Gastroesophageal sphincter (tissue), 4 donors: ENCODE results near the gene LASP1NB.

Experiments
- ATAC-seq: fragments of 150-250 bp; one replicate; pipeline ENCODE4 v1.9.1; 2016; ENCODE audit warnings: mild to moderate bottlenecking, moderate library complexity
- H3K27ac ChIP-seq, 4 donors: fragments of 200-600 bp; sonication (generic) in 3 of 4; 1 replicate in 3 of 4; 2 replicates in 1 of 4; pipeline ENCODE4 v1.5.1; 2016 to 2019
- H3K27me3 ChIP-seq: fragments of 200-600 bp; sonication (generic); one replicate; pipeline ENCODE4 v1.5.1; 2019
- H3K36me3 ChIP-seq, 2 donors: fragments of 200-600 bp; sonication (generic); one replicate each; pipeline ENCODE4 v1.5.1; 2019; ENCODE audit warnings: control low read depth in 1 of 2
- H3K4me1 ChIP-seq, 3 donors: fragments of 200-600 bp; sonication (generic); 1 replicate in 2 of 3; 2 replicates in 1 of 3; pipeline ENCODE4 v1.5.1; 2016 to 2019; ENCODE audit warnings: control low read depth in 2 of 3
- H3K4me3 ChIP-seq, 2 donors: fragments of 200-600 bp; sonication (generic); one replicate each; pipeline ENCODE4 v1.5.1; 2019; ENCODE audit warnings: mild to moderate bottlenecking in 1 of 2, moderate library complexity in 1 of 2
- H3K9me3 ChIP-seq, 3 donors: fragments of 200-600 bp; sonication (generic); one replicate each; pipeline ENCODE4 v1.5.1; 2017 to 2019; ENCODE audit warnings: control low read depth in 2 of 3
- CTCF ChIP-seq, 4 experiments: fragments of 200-600 bp in 2 of 4; fragments of 450-650 bp in 2 of 4; sonication (generic) in 1 of 4; IDR thresholded peaks; one replicate each; pipeline ENCODE4 v1.5.1; 2017 to 2019; ENCODE audit warnings: antibody characterized with exemption in 4 of 4, mild to moderate bottlenecking in 2 of 4, moderate library complexity in 2 of 4
- EP300 ChIP-seq: sonication (generic); formaldehyde crosslinking; IDR thresholded peaks from one replicate; pipeline ENCODE4 v1.6.1; 2017; ENCODE audit warnings: antibody characterized with exemption, mild to moderate bottlenecking
- POLR2A ChIP-seq, 2 donors: fragments of 450-650 bp; IDR thresholded peaks; one replicate each; pipeline ENCODE4 v1.6.1; 2017; ENCODE audit warnings: antibody characterized with exemption in 2 of 2, mild to moderate bottlenecking in 2 of 2, moderate library complexity in 1 of 2
- POLR2AphosphoS5 ChIP-seq: sonication (generic); formaldehyde crosslinking; IDR thresholded peaks from one replicate; pipeline ENCODE4 v1.6.1; 2017; ENCODE audit warnings: antibody characterized with exemption
- WGBS, 2 donors: methylation state at CpG; one replicate each; pipeline ENCODE4 v1.1.5; 2018; ENCODE audit warnings: low coverage in 1 of 2; 5-methylcytosine and 5-hydroxymethylcytosine counted together

Gene LASP1NB

GRCh38 chr17:38886643-38887010 lies 38.8 kb upstream of the LASP1NB start:
- Histone ChIP-seq H3K36me3 (peaks cover 0 to 50% of the 10 kb centered on the region in 2 donors), H3K4me3 (no peak overlapping the region), H3K4me1 (peaks cover 0 to 84% (median 51%) of the 10 kb centered on the region in 3 donors), H3K27ac (peak overlapping the region in 2 of 4 donors; percentile 51 to 72), H3K27me3 (no peaks in the 10 kb centered on the region), H3K9me3 (no peaks in the 10 kb centered on the region)
- TF ChIP-seq POLR2A (IDR thresholded peaks at IDR 0.05) (no peak), POLR2AphosphoS5 (no peak), CTCF (IDR thresholded peaks at IDR 0.05) (no peak), EP300 (no peak)
- 48 to 100% methylated on average over 3 to 7 of the region's 8 CpGs for WGBS, 2 donors
- ATAC-seq, result no peak

GRCh38 chr17:38888842-38889241 lies 36.6 kb upstream of the LASP1NB start:
- no peak overlapping the region for H3K4me3 ChIP-seq
- H3K9me3 ChIP-seq, result no peaks in the 10 kb centered on the region
- TF ChIP-seq EP300, result no peak
- no peak for TF ChIP-seq POLR2AphosphoS5
- no peak for TF ChIP-seq CTCF (IDR thresholded peaks at IDR 0.05)
- TF ChIP-seq POLR2A (IDR thresholded peaks at IDR 0.05), result no peak
- H3K27ac ChIP-seq, result no peak overlapping the region
- no peak for ATAC-seq
- 81 to 100% methylated on average over 2 to 5 of the region's 9 CpGs for WGBS, 2 donors
- H3K4me1 ChIP-seq, result peaks cover 0 to 84% (median 43%) of the 10 kb centered on the region in 3 donors
- H3K36me3 ChIP-seq, result peaks cover 0 to 57% of the 10 kb centered on the region in 2 donors
- no peaks in the 10 kb centered on the region for H3K27me3 ChIP-seq

- Histone ChIP-seq H3K4me3 (no peak overlapping the region), H3K9me3 (no peaks in the 10 kb centered on the region), H3K27ac (peak overlapping the region in 2 of 4 donors; percentile 3 to 19), H3K36me3 (peaks cover 0 to 64% of the 10 kb centered on the region in 2 donors), H3K27me3 (no peaks in the 10 kb centered on the region), H3K4me1 (peaks cover 0 to 84% (median 38%) of the 10 kb centered on the region in 3 donors)
- 56 to 81% methylated on average over 2 to 6 of the region's 12 CpGs for WGBS, 2 donors
- TF ChIP-seq EP300 (no peak), POLR2A (IDR thresholded peaks at IDR 0.05) (no peak), POLR2AphosphoS5 (no peak), CTCF (IDR thresholded peaks at IDR 0.05) (no peak)
- no peak for ATAC-seq
Observed at GRCh38 chr17:38889745-38890409, 35.5 kb upstream of the LASP1NB start.

GRCh38 chr17:38890410-38890746 lies 35.0 kb upstream of the LASP1NB start:
- TF ChIP-seq POLR2A (IDR thresholded peaks at IDR 0.05) (no peak), CTCF (IDR thresholded peaks at IDR 0.05) (no peak), EP300 (no peak), POLR2AphosphoS5 (no peak)
- no peak for ATAC-seq
- Histone ChIP-seq H3K9me3 (no peaks in the 10 kb centered on the region), H3K36me3 (peaks cover 0 to 64% of the 10 kb centered on the region in 2 donors), H3K4me1 (peaks cover 0 to 84% (median 33%) of the 10 kb centered on the region in 3 donors), H3K4me3 (no peak overlapping the region), H3K27ac (peak overlapping the region in 2 of 4 donors; percentile 3 to 19), H3K27me3 (no peaks in the 10 kb centered on the region)
- 83% methylated on average over 3 of the region's 8 CpGs; no CpG with 5 or more reads in 1 of the 2 donors for WGBS, 2 donors

DNA sequence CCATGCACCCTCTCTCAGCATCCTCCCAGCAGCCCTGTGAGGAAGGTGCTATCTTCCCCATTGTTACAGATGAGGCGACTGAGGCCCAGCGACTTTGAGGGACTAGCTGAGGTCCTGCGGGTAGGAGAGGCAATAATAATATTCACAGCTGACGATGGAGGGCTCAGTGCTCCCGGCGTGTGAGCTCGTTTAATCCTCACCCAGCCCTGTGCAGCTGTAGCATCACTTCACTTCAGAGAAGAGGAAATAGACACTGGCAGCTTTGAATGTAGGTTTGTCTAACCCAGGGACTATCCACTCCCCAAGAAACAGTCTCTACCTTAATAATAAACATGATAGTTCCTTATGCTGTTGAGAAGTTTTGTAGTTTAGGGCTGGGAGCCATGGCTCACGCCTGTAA lies 34.0 kb upstream of the LASP1NB start:
- WGBS, 2 donors, result 83% methylated on average over 1 of the region's 8 CpGs; no CpG with 5 or more reads in 1 of the 2 donors

More for the DNA sequence above, 34.0 kb upstream of the LASP1NB start:
- H3K4me1 ChIP-seq, result peaks cover 0 to 84% (median 25%) of the 10 kb centered on the region in 3 donors
- no peaks in the 10 kb centered on the region for H3K27me3 ChIP-seq
- H3K36me3 ChIP-seq, result peaks cover 0 to 71% of the 10 kb centered on the region in 2 donors
- no peak for ATAC-seq
- H3K27ac ChIP-seq, result peak overlapping the region in 1 of 4 donors; percentile 3
- TF ChIP-seq EP300 (no peak), POLR2A (IDR thresholded peaks at IDR 0.05) (no peak), POLR2AphosphoS5 (no peak), CTCF (IDR thresholded peaks at IDR 0.05) (no peak)
- no peaks in the 10 kb centered on the region for H3K9me3 ChIP-seq
- no peak overlapping the region for H3K4me3 ChIP-seq
